Panc1 (cell line): Measurements from ENCODE around the gene KMT5C.

Experiments used
- CTCF ChIP-seq: fragments of 450-650 bp; IDR thresholded peaks from 2 replicates; pipeline ENCODE4 v1.5.1; 2017; ENCODE audit warnings: mild to moderate bottlenecking
- POLR2AphosphoS5 ChIP-seq: IDR thresholded peaks from 2 replicates; pipeline ENCODE4 v1.6.1; 2012; ENCODE audit warnings: mild to moderate bottlenecking, low read depth, low read length, moderate library complexity
- REST ChIP-seq, 2 experiments: IDR thresholded peaks; 2 replicates each; pipeline ENCODE4 v1.6.1; 2011 to 2012; ENCODE audit warnings: low read depth in 2 of 2, control low read depth in 1 of 2, low read length in 1 of 2, mild to moderate bottlenecking in 1 of 2, moderate library complexity in 1 of 2; ENCODE audit not compliant: insufficient read depth in 1 of 2
- TCF7L2 ChIP-seq: IDR thresholded peaks from 2 replicates; pipeline ENCODE4 v1.6.1; 2011; ENCODE audit warnings: mild to moderate bottlenecking, low read depth, low read length, inconsistent platforms

GRCh38 chr19:55308281-55308680 lies 31.4 kb upstream of the KMT5C start:
- TF ChIP-seq CTCF (no peak), REST (IDR thresholded peaks at IDR 0.05; ENCODE audit: insufficient read depth in 1 of 2, low read depth in 2 of 2, low read length in 1 of 2) (no peak), POLR2AphosphoS5 (no peak), TCF7L2 (no peak)
